ENCODE measurements around the gene MPHOSPH6.
"Not testable (repeated sequence)": the region's sequence is repeated elsewhere in the genome, so short reads cannot be mapped to it uniquely, and the experiment has no call there.

MPHOSPH6 gene, protein sequence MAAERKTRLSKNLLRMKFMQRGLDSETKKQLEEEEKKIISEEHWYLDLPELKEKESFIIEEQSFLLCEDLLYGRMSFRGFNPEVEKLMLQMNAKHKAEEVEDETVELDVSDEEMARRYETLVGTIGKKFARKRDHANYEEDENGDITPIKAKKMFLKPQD

DNA sequence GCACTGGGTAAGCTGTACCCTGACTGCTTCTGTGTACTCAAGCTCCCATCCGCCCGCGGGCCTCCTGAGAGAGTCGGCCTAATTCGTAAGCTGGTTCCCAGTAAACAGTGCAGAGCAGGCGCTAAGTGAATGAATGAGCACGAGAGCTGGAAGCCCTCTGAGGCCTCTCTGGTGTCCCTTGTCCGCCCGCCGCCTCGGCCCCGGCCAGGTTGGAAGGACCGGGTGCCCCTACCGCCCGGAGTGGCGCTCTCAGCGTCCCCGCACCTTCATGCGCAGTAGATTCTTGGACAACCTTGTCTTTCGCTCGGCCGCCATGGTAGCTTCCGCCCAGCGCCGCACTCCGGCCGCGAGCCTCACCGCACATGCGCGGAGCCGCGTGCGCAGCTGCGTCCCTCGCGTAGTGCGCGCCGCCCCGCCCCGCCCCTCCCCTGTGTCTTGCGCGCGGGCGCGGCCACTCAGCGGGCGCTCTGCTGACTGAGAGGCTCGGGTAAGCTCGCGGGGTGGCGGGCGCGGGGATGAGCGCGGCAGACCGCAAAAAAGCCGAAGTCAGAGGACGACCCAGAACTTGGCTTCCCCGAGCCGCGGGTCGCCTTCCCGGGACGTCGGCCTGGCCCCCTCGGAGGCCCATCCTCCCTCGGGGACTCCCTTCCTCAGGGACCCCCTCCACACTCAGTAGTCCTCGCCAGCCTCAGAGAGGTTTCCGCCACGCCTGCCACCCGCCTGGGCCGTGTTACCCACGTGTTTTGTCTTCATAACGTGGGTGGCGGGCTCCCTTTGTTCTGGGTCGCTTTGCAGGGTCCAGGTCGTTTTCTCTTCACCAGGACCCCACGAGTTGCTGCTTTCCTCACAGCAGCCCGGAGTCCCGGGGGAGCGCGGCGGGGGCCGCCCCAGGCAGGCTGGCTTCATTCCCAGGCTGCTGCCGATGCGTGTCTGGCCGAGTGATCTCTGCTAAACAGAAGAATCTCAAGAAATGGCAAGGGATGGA is at the start of gene MPHOSPH6:
MPHOSPH6 (minus strand) TSS at position 364 of the 985 bp plus-strand sequence; CDS start at position 315, 49 bp downstream.
- DNase-seq (ENCODE audit: low read depth): peak; percentile 80

GRCh38 chr16:82219298-82219697 is 49.3 kb upstream of the MPHOSPH6 start:
- no peak for DNase-seq (ENCODE audit: low read depth)

- DNase-seq (ENCODE audit: low read depth): not testable (repeated sequence)
Observed at GRCh38 chr16:82209314-82209713, 39.3 kb upstream of the MPHOSPH6 start.

DNA sequence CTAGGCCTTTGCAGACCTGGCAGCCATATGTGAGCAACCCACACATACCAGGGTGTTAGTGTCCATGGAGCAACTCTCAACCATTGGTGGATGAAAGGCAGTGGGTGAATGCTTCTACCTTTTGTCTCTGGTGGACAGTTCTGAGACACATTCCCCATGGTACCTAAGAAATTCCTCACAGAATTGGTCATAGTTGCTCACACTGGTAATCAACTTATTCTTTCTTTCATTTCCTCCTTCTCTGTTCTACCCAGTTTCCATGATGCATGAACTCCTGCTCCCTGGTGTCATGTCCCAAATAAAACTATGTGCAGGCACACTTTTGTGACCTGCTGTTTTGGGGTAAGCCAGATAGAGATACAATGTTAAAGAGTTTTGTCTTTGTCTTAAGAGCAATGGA is 33.2 kb upstream of the MPHOSPH6 start:
- no peak for DNase-seq (ENCODE audit: low read depth)

DNA sequence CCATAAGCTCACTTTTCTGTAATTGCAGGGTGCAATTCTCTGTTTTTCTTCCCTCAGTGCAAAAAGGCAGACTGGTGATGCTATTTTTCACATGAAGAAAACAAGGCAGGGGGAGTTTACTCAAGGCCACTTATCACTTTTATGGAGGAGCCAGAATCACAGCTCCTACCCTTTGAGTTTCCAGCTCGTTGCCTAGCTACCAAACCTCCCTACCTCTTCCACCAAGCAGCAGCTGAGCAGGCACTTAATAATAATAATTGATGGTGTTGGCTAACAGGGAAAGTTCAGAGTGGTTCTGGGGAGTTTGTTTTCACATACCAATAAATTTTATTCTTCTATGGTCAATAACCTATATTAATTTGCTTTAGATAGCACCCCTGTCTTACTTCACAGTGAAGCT is 31.9 kb upstream of the MPHOSPH6 start:
- no peak for DNase-seq (ENCODE audit: low read depth)

DNA sequence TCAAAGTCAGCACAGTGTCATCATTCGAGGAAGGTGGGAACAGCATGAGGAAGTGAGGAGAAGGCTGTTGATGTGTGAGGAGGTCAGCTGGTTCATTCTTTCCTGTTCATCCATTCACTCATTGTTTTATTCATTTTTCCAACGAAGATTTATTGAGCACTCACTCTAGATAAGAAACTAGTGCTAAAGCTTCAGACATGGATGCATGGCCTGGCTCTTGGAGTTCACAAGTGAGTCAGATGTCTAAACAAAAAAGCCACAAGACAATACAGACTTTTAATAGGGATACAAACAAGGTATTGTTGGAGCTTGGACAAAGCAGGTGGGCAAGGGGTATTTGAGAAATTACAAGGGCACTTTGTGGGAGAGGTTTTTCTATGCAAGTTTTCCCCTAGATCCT is 31.3 kb upstream of the MPHOSPH6 start:
- no peak for DNase-seq (ENCODE audit: low read depth)

- DNase-seq (ENCODE audit: low read depth): no peak
Observed at GRCh38 chr16:82199209-82199608, 29.2 kb upstream of the MPHOSPH6 start.

- DNase-seq (ENCODE audit: low read depth): no peak
Observed at GRCh38 chr16:82197540-82198240, 27.7 kb upstream of the MPHOSPH6 start.

DNA sequence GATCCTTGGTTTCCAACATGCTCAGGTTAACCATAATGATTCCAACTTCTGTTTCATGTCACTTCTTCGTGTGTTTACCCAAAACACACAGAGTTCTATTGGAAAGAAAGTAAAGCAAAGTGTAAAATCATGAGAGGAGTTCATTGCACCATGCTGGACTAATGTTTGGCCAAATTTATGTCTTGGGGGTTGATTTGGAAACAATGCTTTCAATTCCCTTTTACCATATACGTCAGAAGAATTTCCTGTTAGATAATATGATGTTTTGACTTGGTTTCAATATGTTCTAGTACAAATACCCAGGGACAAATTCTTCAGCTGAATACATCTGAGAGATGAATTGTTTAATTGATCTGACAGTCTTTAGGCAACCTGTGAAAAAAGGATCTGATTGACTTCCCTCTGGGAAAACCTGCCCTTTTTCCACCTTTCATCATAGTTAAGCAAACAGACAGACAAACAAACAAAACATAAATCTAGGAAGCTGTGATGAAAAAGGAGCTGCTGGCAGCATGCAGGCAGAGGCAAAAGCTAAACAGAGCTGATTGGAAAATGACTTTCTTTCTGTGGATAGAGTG is 26.0 kb upstream of the MPHOSPH6 start:
- DNase-seq (ENCODE audit: low read depth): no peak

DNA sequence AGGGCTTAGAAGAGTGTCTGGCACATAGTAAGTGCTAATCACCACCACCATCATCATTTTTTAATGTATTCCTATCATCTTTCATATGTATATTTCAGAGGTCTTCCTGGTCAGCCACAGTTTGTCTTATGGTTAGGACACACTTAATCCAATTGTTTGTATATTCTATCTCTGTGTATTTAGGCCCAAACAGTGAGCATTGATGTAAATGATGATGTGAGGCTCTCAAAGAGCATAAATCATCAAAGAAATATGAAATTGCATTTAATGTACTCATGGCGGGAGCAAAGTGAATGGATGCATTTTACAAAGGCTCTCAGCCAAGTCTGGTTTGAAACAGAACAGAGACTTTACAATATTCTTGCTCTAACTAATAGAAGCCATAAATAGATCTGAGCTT is 24.1 kb upstream of the MPHOSPH6 start:
- no peak for DNase-seq (ENCODE audit: low read depth)

GRCh38 chr16:82192665-82193064 is 22.6 kb upstream of the MPHOSPH6 start:
- no peak for DNase-seq (ENCODE audit: low read depth)

DNA sequence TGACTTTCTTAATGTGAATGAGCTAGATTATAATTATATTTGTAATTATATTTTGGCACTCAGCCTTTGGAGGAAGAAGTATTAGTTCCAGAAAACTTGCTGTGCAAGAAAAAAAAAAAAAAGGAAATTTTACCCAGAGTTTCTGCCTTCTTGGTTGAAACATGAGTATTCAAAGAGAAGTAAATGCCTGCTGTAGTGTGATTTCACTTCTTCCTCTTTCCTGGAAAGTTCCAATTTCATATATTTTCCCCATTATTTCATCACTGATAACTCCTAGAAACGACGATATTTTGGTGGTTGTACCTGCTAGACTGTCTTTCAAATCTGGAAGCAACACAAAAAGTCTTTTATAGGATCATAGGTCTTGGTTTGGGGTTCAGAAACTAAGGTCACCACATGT is 20.4 kb upstream of the MPHOSPH6 start:
- no peak for DNase-seq (ENCODE audit: low read depth)

- no peak for DNase-seq (ENCODE audit: low read depth)
Observed at GRCh38 chr16:82187829-82188228, 17.8 kb upstream of the MPHOSPH6 start.

DNA sequence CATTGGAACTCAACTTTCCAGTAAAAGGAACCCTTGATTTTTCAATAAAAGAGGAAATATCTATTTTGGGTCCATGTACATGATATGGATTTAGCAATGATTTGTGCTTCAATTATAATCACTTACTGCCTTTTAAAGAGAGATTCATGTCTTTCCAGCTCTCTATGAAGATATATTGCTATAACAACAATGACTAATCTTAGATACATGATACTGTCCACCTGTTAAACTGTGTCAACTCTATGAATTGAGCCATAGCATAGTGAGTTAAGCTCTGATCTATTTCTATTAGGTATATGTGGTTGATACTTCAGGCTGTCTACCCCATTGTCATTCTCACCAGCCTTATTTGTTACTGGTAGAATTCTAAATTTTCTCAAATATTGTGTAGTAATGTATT is 15.0 kb upstream of the MPHOSPH6 start:
- DNase-seq (ENCODE audit: low read depth): no peak

GRCh38 chr16:82184213-82184612 is 14.2 kb upstream of the MPHOSPH6 start:
- no peak for DNase-seq (ENCODE audit: low read depth)

GRCh38 chr16:82183004-82183397 is 13.0 kb upstream of the MPHOSPH6 start:
- DNase-seq (ENCODE audit: low read depth): no peak

- no peak for DNase-seq (ENCODE audit: low read depth)
Observed at GRCh38 chr16:82182266-82183003, 12.4 kb upstream of the MPHOSPH6 start.

GRCh38 chr16:82181461-82182185 is 11.6 kb upstream of the MPHOSPH6 start:
- no peak for DNase-seq (ENCODE audit: low read depth)

- DNase-seq (ENCODE audit: low read depth): no peak
Observed at GRCh38 chr16:82178352-82178751, 8.3 kb upstream of the MPHOSPH6 start.

- DNase-seq (ENCODE audit: low read depth): no peak
Observed at GRCh38 chr16:82177555-82177954, 7.5 kb upstream of the MPHOSPH6 start.

DNA sequence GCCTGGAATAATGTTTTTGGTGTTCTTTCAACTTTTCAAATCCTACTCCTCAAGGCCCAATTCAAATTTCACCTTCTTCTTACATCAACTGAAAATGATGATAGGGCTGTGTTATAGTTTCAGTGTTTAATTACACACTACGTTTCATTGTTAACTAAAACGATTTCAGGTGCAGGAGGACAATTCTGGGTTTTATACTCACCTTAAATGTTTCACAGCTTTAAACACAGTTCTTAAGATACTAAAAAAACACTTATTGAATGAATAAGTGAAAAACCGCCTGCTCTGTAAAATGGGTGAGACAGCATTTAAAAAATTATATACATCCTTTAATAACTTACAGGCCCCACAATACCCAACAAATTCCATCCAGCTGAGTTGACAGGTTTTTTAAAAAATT is 6.2 kb upstream of the MPHOSPH6 start:
- no peak for DNase-seq (ENCODE audit: low read depth)

All from stimulated activated CD8-positive, alpha-beta memory T cell treated with anti-CD3 and anti-CD28 coated beads, Interleukin-15, amount 100 ng/mL, for 1 hour (primary cell).